ENCODE data around the gene MRPL43.
A peak's percentile ranks its signal among the peaks of the same experiment; 100 is the strongest.

Gene MRPL43

GRCh38 chr10:101020427-101021075 is 33.3 kb upstream of the MRPL43 start:
- DNase-seq (ENCODE audit: low spot score) = no peak

- no peak for DNase-seq (ENCODE audit: low spot score)
These were observed 32.1 kb upstream of the MRPL43 start for GRCh38 chr10:101019440-101019703.

- DNase-seq (ENCODE audit: low spot score) = peak; percentile 86
These were observed 31.5 kb upstream of the MRPL43 start for GRCh38 chr10:101018600-101019439.

- DNase-seq (ENCODE audit: low spot score) = no peak
These were observed 30.9 kb upstream of the MRPL43 start for GRCh38 chr10:101018118-101018599.

GRCh38 chr10:101016814-101017213 is 29.5 kb upstream of the MRPL43 start:
- no peak for DNase-seq (ENCODE audit: low spot score)

- DNase-seq (ENCODE audit: low spot score) = no peak
These were observed 28.3 kb upstream of the MRPL43 start for GRCh38 chr10:101015582-101015973.

- no peak for DNase-seq (ENCODE audit: low spot score)
These were observed 27.8 kb upstream of the MRPL43 start for GRCh38 chr10:101014966-101015581.

GRCh38 chr10:101014230-101014884 is 27.1 kb upstream of the MRPL43 start:
- peak; percentile 69 for DNase-seq (ENCODE audit: low spot score)

- no peak for DNase-seq (ENCODE audit: low spot score)
These were observed 26.1 kb upstream of the MRPL43 start for GRCh38 chr10:101013365-101013825.

GRCh38 chr10:101012525-101013364 is 25.4 kb upstream of the MRPL43 start:
- DNase-seq (ENCODE audit: low spot score) = peak; percentile 90

- DNase-seq (ENCODE audit: low spot score) = peak; percentile 79
These were observed 24.5 kb upstream of the MRPL43 start for GRCh38 chr10:101011517-101012423.

- DNase-seq (ENCODE audit: low spot score) = no peak
These were observed 23.0 kb upstream of the MRPL43 start for GRCh38 chr10:101010329-101010728.

- DNase-seq (ENCODE audit: low spot score) = no peak
These were observed 21.6 kb upstream of the MRPL43 start for GRCh38 chr10:101008823-101009423.

GRCh38 chr10:101007915-101008822 is 20.9 kb upstream of the MRPL43 start:
- DNase-seq (ENCODE audit: low spot score) = no peak

GRCh38 chr10:101007099-101007711 is 19.9 kb upstream of the MRPL43 start:
- DNase-seq (ENCODE audit: low spot score) = no peak

GRCh38 chr10:101006593-101007098 is 19.3 kb upstream of the MRPL43 start:
- DNase-seq (ENCODE audit: low spot score) = peak; percentile 66

GRCh38 chr10:101005869-101006567 is 18.7 kb upstream of the MRPL43 start:
- DNase-seq (ENCODE audit: low spot score) = no peak

Data from SK-N-DZ (cell line).